D341Med (cell line): ENCODE results near the gene KLHL35.

Source experiments
- DNase-seq: peaks from one replicate; pipeline ENCODE4 v3.0.0; 2012; ENCODE audit warnings: low spot score

The KLHL35 gene

DNA sequence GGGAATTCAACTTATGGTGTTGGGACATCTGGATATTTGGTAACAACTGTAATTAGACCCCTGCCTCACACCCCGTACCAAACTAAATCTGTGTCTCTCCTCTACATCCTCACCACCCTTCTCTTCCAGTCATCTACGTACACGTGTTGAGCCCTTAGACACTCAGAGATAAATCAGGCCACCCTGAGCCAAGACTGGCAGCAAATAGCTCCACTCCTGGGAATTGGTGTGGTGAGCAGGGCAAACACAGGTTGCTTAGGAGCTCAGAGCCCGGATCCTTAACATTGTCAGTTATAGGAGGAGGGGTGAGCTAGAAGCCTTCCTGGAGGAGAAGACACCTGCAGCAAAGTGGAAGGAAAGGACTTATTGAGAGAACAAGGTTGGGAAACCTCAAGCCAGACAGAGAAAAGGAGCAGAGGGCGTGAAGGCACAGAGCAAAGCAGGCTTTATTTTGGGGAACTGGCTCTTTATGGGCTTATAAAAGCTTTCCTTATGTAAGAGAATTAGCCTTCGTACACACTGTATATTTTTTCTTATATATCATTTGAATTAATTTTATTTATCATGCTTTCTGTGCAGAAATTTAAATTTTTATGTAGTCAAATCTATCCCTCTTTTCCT, 36.9 kb upstream of the KLHL35 start:
- DNase-seq, result peak; percentile 60

DNA sequence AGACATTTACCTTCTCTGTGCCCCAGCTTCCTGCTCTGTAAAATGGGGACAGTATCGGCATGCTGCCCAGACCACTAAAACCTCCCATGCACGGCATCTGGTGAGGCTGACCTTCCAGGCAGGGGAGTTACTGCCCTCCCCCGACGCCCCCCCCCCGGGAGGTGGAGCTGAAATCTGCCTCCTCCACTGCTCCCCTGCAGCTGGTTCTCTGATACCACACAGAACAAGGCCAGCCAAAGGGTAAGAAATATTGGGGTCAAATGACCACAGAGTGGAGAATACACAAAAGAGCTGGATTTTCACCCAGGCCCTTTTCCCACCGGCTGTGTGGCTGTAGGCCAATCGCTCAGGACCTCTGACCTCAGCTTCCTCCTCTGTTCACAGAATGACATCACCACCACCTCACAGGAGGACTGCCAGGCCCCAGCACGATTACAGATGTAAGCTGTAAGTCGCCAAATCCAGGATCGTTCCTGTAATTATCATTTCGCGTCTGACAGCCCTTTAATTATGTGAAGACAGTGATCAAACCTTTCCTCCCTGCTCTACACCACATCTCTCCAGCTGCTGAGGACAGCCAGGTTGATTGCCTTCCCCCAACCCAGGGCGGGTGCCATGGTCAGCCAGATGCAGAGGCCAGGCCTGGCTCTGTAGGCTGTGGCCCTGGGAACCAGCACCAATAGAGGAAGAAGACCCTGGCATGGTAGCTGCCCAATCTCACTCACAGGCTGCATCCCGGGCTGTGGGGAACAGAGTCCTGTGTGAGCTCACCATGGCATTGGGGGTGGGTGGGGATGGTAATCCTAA, 35.7 kb upstream of the KLHL35 start:
- DNase-seq, result no peak

DNA sequence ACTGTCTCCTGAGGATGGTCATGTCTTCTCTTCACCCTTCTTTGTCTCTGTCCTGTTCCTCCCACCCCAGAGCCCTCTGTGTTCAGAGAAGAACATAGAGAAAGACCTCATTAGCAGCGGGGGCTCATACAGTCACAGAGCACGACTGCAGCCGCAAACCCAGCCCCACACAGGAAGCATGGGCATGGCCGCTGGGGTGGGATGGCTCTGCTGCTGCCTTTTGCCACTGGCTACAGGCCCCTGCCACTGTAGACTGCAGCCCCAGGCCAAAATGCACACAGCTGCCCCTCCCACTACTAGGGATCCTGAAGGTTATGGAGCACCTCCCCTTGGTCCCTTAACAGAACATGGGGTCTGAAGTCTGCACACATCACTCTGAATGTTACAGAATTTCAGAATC, 34.9 kb upstream of the KLHL35 start:
- DNase-seq, result no peak

DNA sequence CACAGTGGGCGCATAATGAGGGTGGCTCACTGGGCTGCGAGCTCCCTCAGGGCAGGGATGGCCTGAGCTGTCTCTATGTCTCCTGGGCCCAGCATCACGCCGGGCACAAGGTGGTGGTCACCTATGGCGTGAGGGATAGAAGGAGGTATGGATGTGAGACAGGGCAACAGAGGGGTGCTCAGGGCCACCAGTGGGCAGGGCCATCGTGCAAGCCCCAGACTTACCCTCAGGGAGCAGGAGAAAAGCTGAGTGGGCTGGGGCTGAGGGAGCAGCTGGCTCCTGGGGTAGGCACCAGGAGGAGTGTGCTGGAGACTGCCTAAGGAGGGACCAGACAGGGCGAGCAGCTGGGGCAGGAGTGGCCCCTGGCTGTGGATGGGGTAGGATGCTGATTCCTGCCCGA, 34.3 kb upstream of the KLHL35 start:
- DNase-seq, result no peak

DNA sequence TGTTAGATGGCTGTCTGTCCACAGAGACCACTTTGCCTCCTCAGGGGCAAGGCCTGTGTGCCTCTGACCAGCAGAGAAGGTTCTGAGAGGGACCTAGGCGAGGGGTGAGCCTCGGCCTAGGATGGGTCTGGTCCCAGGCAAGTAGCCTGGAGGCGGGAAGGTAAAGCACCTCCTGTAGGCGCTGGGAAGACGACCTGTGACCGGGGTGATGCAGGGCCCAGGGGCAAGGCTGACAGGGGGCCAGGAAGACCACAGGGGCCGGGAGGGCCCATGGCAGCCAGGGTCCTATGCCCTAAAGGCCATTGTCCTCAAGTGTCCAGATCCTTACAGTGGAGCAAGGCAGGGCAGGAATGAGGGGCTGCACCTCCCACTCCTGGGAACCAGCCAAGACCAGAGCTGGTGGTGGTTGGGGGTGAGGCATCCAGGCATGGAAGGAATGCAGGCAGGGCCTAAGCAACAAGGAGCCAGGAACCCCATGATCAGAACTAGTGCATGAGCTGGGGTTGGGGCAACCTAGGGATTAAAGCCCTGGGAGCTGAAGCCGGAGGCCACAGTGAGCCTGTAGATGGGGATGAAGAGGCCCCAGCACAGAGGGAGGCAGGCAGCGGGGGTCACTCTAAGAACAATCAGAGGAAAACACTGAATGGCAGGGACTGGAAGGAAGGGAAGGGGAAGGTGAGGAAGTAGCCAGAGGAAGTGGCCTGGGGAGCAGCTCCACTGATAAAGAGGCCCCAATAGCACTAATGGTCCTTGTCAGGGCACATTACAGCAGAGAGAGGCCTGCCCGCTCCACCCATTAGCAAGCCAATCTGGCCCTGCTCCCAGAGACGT, 32.9 kb upstream of the KLHL35 start:
- no peak for DNase-seq

GRCh38 chr11:75463106-75463774, 30.2 kb upstream of the KLHL35 start:
- no peak for DNase-seq

DNA sequence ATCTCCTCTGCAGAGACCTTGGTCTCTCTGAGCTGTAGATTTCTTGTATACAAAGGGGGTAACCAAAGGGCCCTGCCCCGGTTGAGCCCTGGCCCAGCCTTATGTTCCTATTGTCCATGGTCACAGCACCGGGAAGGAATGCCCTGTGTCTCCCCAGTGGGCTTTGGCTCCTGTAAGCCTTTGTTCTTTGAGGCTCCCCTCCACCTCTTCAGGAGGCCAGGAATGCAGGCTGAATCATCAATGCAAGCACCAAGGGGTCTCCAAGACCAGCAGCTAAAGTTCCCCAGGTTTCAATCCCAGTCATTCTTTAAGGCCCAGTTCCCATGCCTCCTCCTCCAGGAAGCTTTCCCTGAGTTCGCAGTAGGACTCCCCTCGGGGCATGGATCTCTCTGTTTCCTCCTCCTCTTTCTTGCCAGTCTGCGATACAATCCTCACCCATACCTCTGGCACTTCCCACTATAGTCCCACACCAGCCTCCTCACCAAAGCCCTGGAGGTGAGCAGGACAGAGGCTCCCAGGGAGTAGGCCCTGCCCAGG, 29.2 kb upstream of the KLHL35 start:
- no peak for DNase-seq

GRCh38 chr11:75461151-75461550, 28.1 kb upstream of the KLHL35 start:
- no peak for DNase-seq

DNA sequence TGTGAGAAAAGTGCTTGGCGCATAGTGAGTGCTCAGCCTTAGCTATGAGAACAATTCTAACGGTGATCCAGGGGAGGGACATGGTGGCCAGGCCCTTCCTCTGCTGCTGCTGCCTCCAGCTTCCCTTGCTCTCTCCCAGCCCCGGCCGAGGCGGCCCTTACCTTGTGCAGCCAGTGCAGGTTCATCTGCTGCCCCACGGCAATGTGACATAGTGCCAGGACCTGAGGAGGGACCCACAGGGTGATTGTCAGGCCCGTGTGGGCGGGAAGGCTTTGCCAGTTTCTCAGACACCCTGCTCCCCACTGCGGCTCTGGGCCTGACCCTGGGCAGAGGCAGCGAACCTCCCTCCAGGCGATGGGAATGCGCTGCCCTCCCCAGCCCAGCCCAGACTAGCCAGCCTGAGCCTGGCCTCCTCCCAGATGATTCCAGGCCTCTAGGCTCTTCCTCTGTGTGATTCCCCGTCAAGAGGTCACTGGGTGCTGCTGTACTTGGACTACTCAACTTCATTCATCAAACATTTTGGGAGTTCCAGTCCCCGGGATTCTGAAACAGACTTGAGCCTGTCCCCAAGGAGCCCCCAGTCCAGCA, 23.7 kb upstream of the KLHL35 start:
- no peak for DNase-seq

GRCh38 chr11:75454987-75455386, 22.0 kb upstream of the KLHL35 start:
- DNase-seq, result no peak

GRCh38 chr11:75453916-75454655, 21.1 kb upstream of the KLHL35 start:
- no peak for DNase-seq

- peak; percentile 80 for DNase-seq
Observed at GRCh38 chr11:75450826-75451821, 18.1 kb upstream of the KLHL35 start.

GRCh38 chr11:75450236-75450635, 17.2 kb upstream of the KLHL35 start:
- DNase-seq, result no peak

DNA sequence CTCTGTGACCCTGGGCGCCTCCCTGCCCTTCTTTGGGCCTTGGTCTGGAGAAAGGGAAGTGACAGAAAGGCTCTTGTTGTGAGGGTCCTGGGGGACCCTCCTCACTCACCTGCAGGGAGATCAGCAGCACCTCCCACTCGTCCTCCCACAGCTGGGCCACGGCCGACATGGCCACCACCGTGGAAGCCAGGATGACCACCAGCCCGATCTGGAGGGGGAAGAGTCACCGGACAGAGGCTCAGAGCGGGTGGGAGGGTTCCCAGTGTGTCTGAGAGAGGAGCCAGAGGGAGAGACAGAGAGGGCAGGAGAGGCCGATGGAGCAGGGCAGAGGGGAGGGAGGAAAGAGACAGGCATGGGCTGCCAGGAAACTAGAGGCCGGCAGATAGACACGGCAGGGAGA, 16.8 kb upstream of the KLHL35 start:
- DNase-seq, result no peak

DNA sequence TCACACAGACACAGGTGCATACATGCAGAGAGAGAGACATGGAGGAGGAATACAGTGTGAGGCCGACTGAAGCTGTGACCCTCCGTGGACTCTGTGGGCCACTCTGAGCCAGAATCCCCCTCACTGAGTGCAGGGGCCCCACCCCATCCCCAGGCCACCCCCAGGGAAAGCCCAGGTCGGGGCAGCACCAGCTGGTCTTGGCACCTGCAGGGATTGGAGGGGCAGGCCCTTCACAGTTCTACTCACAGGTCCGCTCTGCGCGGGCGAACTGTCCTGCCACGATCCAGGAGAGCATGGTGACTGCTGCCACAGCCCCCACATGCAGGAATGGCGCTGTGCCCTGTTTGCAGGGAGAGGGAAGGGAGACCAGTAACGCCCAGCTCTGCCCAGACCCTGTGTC, 16.3 kb upstream of the KLHL35 start:
- no peak for DNase-seq

DNA sequence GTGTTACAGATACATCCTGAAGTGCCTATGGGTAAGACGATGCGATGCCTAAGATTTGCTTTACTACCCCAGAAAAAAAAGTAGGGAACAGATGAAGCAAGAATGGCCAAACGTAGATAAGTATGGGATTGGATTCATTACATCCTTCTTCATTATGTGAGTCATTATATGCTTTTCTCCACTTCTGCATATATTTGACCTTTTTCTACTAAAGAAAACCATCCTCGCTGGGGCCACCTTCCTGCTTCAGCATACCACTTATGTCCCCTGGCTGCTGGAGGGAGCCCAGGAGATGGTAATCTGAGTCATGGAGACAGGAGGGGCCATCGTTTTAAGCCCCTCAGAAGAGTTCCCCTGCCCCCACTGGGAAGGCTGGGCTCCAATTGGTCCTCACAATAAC, 14.4 kb upstream of the KLHL35 start:
- DNase-seq, result no peak

GRCh38 chr11:75445315-75445953, 12.4 kb upstream of the KLHL35 start:
- peak; percentile 83 for DNase-seq

GRCh38 chr11:75443043-75443442, 10.0 kb upstream of the KLHL35 start:
- DNase-seq, result no peak
